ENCODE measurements around the gene SNX27.
"Not testable (repeated sequence)": the region's sequence is repeated elsewhere in the genome, so short reads cannot be mapped to it uniquely, and the experiment has no call there.

DNA sequence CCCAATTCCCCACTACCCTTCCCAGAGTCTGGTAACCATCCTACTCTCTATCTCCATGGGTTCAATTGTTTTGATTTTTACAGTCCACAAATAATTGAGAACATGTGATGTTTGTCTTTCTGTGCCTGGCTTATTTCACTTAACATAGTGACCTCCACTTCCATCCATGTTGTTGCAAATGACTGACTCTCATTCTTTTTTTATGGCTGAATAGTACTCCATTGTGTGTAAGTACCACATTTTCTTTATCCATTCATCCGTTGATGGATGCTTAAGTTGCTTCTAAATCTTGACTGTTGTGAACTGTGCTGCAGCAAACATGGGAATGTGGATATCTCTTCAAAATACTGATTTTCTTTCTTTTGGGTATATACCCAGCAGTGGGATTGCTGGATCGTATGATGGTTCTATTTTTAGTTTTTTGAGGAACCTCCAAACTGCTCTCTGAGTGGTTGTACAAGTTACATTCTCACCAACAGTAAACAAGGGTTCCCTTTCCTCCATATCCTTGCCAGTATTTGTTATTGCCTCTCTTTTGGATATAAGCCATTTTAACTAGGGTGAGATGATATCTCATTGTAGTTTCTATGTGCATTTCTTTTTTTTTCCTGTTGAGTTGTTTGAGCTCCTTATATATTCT lies 58.3 kb downstream of the SNX27 start:
- TF ChIP-seq, protein P1, sequence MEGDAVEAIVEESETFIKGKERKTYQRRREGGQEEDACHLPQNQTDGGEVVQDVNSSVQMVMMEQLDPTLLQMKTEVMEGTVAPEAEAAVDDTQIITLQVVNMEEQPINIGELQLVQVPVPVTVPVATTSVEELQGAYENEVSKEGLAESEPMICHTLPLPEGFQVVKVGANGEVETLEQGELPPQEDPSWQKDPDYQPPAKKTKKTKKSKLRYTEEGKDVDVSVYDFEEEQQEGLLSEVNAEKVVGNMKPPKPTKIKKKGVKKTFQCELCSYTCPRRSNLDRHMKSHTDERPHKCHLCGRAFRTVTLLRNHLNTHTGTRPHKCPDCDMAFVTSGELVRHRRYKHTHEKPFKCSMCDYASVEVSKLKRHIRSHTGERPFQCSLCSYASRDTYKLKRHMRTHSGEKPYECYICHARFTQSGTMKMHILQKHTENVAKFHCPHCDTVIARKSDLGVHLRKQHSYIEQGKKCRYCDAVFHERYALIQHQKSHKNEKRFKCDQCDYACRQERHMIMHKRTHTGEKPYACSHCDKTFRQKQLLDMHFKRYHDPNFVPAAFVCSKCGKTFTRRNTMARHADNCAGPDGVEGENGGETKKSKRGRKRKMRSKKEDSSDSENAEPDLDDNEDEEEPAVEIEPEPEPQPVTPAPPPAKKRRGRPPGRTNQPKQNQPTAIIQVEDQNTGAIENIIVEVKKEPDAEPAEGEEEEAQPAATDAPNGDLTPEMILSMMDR (IDR thresholded peaks at IDR 0.05), result not testable (repeated sequence)
- TF ChIP-seq EP300, POLR2AphosphoS5, POLR2A (IDR thresholded peaks at IDR 0.05): not testable (repeated sequence)
